GM21447 (cell line): ENCODE measurements around the gene CHAT.

Source experiments
- ATAC-seq: cut with Tn5 transposase; IDR thresholded peaks from one replicate; pipeline ENCODE4 v1.9.1; 2021; ENCODE audit not compliant: unreplicated experiment

The CHAT gene

DNA sequence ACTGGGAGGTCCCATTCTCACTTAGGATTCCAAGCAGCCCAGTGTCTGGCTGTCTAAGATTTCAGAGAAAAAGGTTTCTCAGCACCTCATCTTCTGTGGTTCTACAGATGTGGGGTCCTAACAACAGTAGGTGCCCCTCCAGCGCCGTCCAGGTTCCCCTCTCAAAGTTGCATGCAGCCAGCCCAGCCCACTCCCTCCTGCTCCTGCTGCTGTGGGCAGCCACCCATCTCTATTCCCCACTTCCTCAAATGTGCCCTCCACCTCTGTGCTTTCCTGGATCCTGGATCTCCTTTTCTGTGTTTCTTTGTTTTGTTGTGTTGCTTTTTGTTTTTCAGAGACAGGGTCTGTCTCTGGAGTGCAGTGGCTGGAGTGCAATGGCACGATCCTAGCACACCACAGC, 17.0 kb upstream of the CHAT start:
- ATAC-seq, result no peak

- ATAC-seq, result no peak
Measured at GRCh38 chr10:49597426-49598163, 16.2 kb upstream of the CHAT start.

DNA sequence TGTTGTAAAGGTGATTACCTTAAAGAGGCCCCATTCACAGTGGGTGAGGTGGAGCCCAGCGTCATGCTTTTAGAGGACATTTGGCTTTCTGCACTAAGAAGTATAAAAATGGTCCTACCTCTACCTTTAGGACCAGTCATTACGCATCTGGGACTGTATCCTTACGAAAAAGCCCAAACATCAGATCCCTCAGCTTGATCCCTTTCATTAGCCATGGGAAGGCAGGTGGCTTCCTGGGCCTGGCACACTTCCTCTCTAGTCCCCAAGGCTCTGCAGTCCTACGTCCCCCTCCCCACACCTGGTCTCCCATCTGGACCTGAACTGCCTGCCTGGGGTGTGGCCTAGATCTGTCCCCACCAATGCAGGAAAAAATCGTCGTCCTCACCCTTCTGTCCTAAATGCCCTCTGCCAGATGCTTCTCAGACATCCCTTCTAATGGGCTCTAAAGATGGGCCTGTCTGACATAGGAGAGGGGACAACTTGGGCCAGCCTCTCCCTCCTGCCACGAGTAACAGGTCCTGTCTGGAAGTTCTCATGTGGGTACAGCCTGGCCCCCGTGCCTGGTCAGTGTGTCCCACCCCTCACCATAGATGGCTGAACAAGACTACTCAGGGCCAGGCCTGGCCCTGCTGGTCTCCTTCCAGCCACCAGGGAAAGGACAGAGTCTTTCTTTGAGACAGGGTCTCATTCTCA, 15.5 kb upstream of the CHAT start:
- ATAC-seq, result no peak

GRCh38 chr10:49598986-49599385, 14.9 kb upstream of the CHAT start:
- no peak for ATAC-seq

- ATAC-seq, result no peak
Measured at GRCh38 chr10:49599546-49599945, 14.3 kb upstream of the CHAT start.

DNA sequence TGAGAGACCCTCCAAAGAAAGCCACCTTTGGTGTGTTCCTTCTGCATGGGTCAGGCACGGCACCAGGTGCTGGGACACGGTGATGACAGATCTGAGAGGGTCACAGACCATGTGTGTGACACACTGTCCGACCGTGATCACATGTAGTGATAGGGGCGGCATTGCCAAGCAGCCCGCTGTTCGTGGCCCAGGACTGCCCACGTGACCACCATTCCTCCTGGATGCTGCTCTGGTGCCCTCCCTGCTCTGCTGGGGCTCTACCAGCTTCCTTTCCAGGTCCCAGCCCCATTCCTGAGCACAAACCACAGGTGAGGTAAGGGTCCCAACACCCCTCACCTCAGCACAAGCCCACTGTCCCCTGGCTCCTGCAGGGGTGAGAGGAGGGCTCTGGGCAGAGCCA, 13.8 kb upstream of the CHAT start:
- ATAC-seq, result no peak

- no peak for ATAC-seq
Measured at GRCh38 chr10:49600781-49601400, 12.9 kb upstream of the CHAT start.

GRCh38 chr10:49601857-49602256, 12.0 kb upstream of the CHAT start:
- ATAC-seq, result no peak

DNA sequence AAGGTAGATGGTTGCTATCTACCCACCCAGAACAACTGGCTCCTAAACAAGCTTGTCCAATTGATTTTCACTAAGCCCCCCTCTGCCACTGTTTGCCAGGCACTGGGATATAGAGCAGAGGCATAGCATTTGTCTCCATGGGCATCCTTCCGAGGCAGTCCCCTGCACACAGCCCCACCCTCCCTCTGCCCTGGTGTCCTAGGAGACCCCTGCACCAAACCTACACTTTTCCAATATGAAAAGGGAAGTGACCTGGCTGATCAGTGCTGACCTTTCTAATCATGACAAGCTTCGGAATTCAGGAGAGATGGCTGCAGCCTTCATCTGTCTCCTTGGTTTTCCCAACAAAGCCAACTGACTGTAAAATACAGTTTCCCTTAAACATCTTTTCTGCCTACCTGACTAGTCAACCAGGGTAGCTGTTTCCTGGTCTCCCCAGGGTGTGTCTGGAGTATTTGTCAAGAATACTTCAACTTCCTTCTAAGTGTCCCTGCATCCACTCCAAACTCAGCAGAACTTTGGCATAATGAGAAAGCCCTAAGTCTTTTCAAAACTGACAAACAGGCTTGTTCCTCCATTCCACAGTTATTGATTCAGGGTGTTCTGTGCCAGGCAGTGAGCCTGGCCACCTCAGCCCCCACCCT, 11.3 kb upstream of the CHAT start:
- no peak for ATAC-seq

- ATAC-seq, result no peak
Measured at GRCh38 chr10:49605216-49605938, 8.5 kb upstream of the CHAT start.

GRCh38 chr10:49605939-49606509, 7.8 kb upstream of the CHAT start:
- ATAC-seq, result no peak

- ATAC-seq, result peak; percentile 80
Measured at GRCh38 chr10:49606981-49607535, 6.8 kb upstream of the CHAT start.

DNA sequence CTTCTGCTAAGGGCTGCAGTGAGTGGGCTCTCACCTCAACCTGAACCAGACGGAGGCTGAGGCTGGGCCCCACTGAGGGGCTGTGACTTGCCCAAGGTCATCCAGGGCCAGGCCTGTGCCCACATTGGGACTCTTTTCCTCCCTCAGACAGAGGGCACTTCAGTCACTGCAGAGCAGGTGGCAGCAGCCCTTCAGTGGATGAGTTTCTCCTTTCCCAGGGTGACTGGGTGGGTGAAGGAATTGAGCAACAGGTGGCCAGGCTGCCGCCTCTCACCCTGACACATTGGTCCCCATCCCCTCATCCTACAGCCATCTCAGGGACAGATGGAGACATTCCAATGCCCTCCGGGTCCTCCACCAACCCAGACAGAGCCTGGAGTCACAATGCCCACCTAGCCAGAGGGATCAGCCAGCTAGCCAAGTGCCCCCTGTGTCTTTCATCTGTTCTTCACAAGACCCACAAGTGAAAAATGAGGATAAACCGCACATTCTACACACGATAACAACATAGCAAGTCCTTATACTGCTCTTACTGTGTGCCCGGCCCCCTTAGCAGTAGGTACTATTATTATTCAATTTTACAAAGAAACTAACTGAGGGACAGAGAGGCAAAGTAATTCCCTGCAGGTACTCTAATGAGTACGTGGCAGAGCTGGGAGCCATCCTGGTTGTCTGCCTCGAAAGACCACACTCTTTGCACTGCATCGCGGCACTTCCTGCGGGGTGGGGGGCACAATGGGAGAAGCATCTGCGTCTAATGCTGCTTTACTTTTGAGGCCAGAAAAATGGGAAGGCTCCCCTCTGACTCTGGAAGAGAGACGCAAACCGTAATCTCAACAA, 5.5 kb upstream of the CHAT start:
- ATAC-seq, result no peak

DNA sequence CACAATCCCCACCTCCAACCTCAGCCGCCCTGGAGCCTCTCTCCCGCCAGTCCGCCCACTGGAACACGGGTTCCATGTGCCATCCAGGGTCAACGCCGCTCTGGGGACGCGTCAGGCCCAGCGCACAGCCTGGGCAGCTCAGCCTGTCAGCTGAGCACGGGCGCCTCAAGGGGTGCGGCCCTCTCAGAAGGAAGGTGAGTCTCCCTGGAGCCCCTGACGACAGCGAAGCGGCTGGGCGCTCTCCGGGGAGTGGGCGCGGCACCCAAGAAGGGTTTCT, 4.9 kb upstream of the CHAT start:
- no peak for ATAC-seq

DNA sequence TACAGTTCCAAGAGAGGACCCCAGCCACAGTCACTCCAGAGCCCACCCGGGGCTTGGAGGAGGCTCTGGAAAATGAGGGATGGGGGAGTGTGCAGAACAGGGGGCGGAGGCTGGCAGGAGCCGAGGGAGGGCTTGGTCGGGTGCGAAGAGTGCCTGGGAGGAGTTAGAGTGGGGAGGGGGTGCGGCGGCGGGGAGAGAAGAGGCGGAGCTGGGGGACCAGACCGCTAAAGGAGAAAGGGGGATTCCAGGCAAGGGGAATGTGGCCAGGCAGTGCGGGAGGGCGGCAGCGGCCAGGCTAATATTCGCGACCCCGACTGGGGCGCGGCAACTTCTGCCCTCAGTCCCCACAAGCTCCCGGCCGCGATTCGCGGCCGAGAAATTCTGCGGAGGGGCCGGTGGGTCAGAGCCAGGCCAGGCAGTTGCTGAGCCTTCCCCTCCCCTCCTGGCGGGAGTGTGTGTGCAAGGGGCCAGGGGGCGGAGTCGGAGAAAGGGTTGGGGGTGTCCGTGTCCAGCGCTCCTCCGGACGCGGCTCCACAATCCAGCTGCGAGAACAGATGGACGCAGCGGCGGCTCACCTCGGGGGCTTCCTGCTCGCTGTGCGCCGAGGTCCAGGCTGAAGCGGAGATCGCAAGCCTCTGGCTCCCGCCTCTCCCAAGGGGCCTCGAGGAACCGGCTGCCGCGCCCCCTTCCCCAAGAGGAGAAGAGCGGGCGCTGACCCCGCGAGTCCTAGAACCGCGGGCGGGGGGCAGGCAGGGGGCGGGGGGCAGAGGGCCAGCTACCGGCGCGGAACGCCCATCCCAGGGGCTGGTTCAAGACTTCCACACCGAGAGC, 4.3 kb upstream of the CHAT start:
- no peak for ATAC-seq

GRCh38 chr10:49610114-49610457, 3.8 kb upstream of the CHAT start, which contains the start of gene SLC18A3:
Gene SLC18A3, plus strand, starts transcription at chr10:49610310. Its CDS starts 431 bp downstream, at chr10:49610741.
- ATAC-seq, result no peak

- ATAC-seq, result no peak
Measured at GRCh38 chr10:49610458-49611165, 3.2 kb upstream of the CHAT start.

DNA sequence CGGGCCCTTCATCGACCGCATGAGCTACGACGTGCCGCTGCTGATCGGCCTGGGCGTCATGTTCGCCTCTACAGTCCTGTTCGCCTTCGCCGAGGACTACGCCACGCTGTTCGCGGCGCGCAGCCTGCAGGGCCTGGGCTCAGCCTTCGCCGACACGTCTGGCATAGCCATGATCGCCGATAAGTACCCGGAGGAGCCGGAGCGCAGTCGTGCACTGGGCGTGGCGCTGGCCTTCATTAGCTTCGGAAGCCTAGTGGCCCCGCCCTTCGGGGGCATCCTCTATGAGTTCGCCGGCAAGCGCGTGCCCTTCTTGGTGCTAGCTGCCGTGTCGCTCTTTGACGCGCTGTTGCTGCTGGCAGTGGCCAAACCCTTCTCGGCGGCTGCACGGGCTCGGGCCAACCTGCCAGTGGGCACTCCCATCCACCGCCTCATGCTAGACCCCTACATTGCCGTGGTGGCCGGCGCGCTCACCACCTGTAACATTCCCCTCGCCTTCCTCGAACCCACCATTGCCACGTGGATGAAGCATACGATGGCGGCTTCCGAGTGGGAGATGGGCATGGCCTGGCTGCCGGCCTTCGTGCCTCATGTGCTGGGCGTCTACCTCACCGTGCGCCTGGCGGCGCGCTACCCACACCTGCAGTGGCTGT, 2.5 kb upstream of the CHAT start:
- no peak for ATAC-seq
